Activated T-cell treated with anti-CD3 and anti-CD28 coated beads, Interleukin-2, amount 50 U/mL, for 24 hours (primary cell): ENCODE data around the gene BEST2.

ENCODE experiments used
- DNase-seq: peaks from one replicate; pipeline ENCODE4 v3.0.0-alpha.2; 2020
- H3K27ac Mint-ChIP-seq: 2 replicates; pipeline ENCODE4 v1.8.0; 2020; ENCODE audit warnings: mild to moderate bottlenecking, mixed read lengths
- H3K27me3 Mint-ChIP-seq: 2 replicates; pipeline ENCODE4 v1.8.0; 2020; ENCODE audit warnings: mixed read lengths
- H3K36me3 Mint-ChIP-seq: 2 replicates; pipeline ENCODE4 v1.8.0; 2020; ENCODE audit warnings: low read depth, mixed read lengths
- H3K4me1 Mint-ChIP-seq: 2 replicates; pipeline ENCODE4 v1.8.0; 2020; ENCODE audit warnings: low read depth, mixed read lengths
- H3K4me3 Mint-ChIP-seq: 2 replicates; pipeline ENCODE4 v1.8.0; 2020; ENCODE audit warnings: mild to moderate bottlenecking, moderate library complexity, mixed read lengths
- H3K9me3 Mint-ChIP-seq: 2 replicates; pipeline ENCODE4 v1.8.0; 2020; ENCODE audit warnings: mixed read lengths

The BEST2 gene

DNA sequence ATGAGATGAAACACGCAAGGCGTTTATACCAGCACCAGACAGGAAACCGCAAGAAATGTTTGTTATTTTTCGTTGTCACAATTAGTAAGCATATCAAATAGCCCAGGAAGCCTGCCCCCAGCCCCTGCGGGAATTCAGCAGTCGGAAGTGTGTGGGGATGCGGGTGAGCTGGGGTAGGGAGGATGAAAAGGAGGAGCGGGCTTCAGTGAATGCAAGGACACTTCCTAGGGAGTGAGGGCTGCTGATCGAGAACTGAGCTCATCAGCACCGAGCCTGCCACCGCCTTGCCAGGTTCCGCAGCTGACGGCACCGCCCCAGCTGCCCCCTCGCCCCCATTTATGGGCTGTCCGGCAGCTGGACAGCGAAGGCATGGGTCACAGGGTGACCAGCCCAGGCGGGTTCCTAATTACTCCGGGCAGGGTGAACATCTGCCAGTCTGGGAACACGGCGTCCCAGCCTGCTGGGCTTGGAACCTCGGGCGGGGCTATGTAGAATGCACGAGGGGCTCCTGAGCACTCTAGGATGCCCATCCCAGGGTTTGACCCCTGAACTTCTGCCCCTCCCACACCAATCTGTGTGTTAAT lies 1.6 kb upstream of the BEST2 start:
- peaks cover 6% of the 10 kb centered on the region for H3K9me3 Mint-ChIP-seq
- H3K27me3 Mint-ChIP-seq, result peaks cover 40% of the 10 kb centered on the region
- H3K27ac Mint-ChIP-seq, result no peak overlapping the region
- H3K4me1 Mint-ChIP-seq, result peaks cover 4% of the 10 kb centered on the region
- DNase-seq, result no peak
- no peak overlapping the region for H3K4me3 Mint-ChIP-seq
- H3K36me3 Mint-ChIP-seq, result peaks cover 34% of the 10 kb centered on the region

- Mint-ChIP-seq H3K9me3 (peaks cover 6% of the 10 kb centered on the region), H3K27me3 (peaks cover 47% of the 10 kb centered on the region), H3K27ac (no peak overlapping the region), H3K4me3 (no peak overlapping the region), H3K36me3 (peaks cover 26% of the 10 kb centered on the region), H3K4me1 (peaks cover 4% of the 10 kb centered on the region)
- DNase-seq, result no peak
Observed at GRCh38 chr19:12750851-12751250, 740 bp upstream of the BEST2 start.

GRCh38 chr19:12752056-12752781 lies 628 bp downstream of the BEST2 start:
- H3K27ac Mint-ChIP-seq, result no peak overlapping the region
- H3K27me3 Mint-ChIP-seq, result peaks cover 51% of the 10 kb centered on the region
- H3K4me3 Mint-ChIP-seq, result no peak overlapping the region
- no peak for DNase-seq
- peaks cover 6% of the 10 kb centered on the region for H3K9me3 Mint-ChIP-seq
- H3K36me3 Mint-ChIP-seq, result peaks cover 12% of the 10 kb centered on the region
- H3K4me1 Mint-ChIP-seq, result peaks cover 4% of the 10 kb centered on the region

GRCh38 chr19:12754465-12755196 lies 3.0 kb downstream of the BEST2 start:
- no peaks in the 10 kb centered on the region for H3K9me3 Mint-ChIP-seq
- peaks cover 59% of the 10 kb centered on the region for H3K27me3 Mint-ChIP-seq
- no peaks in the 10 kb centered on the region for H3K36me3 Mint-ChIP-seq
- H3K4me3 Mint-ChIP-seq, result no peak overlapping the region
- no peak overlapping the region for H3K27ac Mint-ChIP-seq
- no peak for DNase-seq
- H3K4me1 Mint-ChIP-seq, result peaks cover 5% of the 10 kb centered on the region

DNA sequence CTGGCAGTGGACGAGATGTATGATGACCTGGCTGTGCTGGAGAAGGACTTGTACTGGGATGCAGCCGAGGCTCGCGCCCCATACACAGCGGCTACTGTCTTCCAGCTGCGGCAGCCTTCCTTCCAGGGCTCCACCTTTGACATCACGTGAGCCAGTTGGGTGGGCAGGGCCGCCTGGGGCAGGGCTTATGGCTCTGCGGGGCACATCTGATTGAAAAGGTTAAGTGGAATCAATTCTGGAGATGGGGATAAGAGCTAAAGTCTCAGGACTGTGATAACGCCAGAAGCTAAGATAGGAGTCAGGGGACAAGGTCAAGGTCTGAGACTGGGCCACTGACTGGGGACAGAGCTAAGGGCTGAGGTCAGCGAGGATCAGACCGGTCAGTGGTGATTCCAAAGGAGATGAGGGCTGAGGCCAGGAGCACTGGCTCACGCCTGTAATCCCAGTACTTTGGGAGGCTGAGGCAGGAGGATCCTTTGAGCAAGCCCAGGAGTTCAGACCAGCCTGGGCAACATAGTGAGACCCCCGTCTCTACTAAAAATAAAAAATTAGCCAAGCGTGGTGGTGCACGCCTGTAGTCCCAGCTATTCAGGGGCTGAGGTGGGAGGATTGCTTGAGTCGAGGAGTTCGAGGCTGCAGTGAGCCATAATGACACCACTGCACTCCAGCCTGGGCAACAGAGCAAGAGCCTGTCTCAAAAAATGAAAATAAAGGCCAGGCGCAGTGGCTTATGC lies 4.7 kb downstream of the BEST2 start:
- Mint-ChIP-seq H3K27ac (no peak overlapping the region), H3K4me3 (no peak overlapping the region), H3K9me3 (no peaks in the 10 kb centered on the region)

GRCh38 chr19:12757544-12758274 lies 6.1 kb downstream of the BEST2 start:
- H3K36me3 Mint-ChIP-seq, result no peaks in the 10 kb centered on the region
- H3K4me1 Mint-ChIP-seq, result peaks cover 4% of the 10 kb centered on the region
- H3K4me3 Mint-ChIP-seq, result peak overlapping the region; percentile 39
- H3K27ac Mint-ChIP-seq, result no peak overlapping the region
- peak; percentile 83 for DNase-seq
- peaks cover 39% of the 10 kb centered on the region for H3K27me3 Mint-ChIP-seq
- H3K9me3 Mint-ChIP-seq, result no peaks in the 10 kb centered on the region

More for the DNA sequence above, 4.7 kb downstream of the BEST2 start:
- peaks cover 4% of the 10 kb centered on the region for H3K4me1 Mint-ChIP-seq
- peaks cover 49% of the 10 kb centered on the region for H3K27me3 Mint-ChIP-seq
- no peak for DNase-seq
- no peaks in the 10 kb centered on the region for H3K36me3 Mint-ChIP-seq

DNA sequence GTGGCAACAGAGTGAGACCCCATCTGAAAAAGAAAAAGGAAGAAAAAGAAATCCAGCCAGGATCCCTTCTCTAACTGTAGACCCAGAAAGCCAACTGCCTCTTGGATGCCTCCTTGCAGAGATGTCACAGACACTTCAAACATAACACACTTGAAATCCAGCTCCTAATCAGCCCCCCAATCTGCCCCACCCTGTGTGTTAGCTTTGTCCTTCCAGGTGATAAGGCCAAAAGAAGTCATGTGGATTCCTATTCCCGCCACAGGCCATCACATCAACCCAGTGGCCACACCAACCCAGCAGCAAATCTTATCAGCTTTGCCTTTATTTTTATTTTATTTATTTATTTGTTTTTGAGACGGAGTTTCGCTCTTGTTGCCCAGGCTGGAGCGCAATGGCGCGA lies 8.1 kb downstream of the BEST2 start:
- no peak overlapping the region for H3K27ac Mint-ChIP-seq
- no peak overlapping the region for H3K4me3 Mint-ChIP-seq
- no peak for DNase-seq
- H3K27me3 Mint-ChIP-seq, result peaks cover 23% of the 10 kb centered on the region
- peaks cover 4% of the 10 kb centered on the region for H3K4me1 Mint-ChIP-seq
- peaks cover 6% of the 10 kb centered on the region for H3K36me3 Mint-ChIP-seq
- no peaks in the 10 kb centered on the region for H3K9me3 Mint-ChIP-seq

- DNase-seq, result no peak
- H3K4me3 Mint-ChIP-seq, result no peak overlapping the region
- H3K27me3 Mint-ChIP-seq, result peaks cover 6% of the 10 kb centered on the region
- peaks cover 6% of the 10 kb centered on the region for H3K4me1 Mint-ChIP-seq
- H3K9me3 Mint-ChIP-seq, result no peaks in the 10 kb centered on the region
- H3K27ac Mint-ChIP-seq, result no peak overlapping the region
- H3K36me3 Mint-ChIP-seq, result peaks cover 8% of the 10 kb centered on the region
Observed at GRCh38 chr19:12763100-12763499, 11.5 kb downstream of the BEST2 start.

GRCh38 chr19:12764698-12765097 lies 13.1 kb downstream of the BEST2 start:
- Mint-ChIP-seq H3K27me3 (no peaks in the 10 kb centered on the region), H3K36me3 (peaks cover 8% of the 10 kb centered on the region), H3K27ac (no peak overlapping the region), H3K4me1 (peaks cover 8% of the 10 kb centered on the region), H3K4me3 (no peak overlapping the region), H3K9me3 (no peaks in the 10 kb centered on the region)
- DNase-seq, result no peak

DNA sequence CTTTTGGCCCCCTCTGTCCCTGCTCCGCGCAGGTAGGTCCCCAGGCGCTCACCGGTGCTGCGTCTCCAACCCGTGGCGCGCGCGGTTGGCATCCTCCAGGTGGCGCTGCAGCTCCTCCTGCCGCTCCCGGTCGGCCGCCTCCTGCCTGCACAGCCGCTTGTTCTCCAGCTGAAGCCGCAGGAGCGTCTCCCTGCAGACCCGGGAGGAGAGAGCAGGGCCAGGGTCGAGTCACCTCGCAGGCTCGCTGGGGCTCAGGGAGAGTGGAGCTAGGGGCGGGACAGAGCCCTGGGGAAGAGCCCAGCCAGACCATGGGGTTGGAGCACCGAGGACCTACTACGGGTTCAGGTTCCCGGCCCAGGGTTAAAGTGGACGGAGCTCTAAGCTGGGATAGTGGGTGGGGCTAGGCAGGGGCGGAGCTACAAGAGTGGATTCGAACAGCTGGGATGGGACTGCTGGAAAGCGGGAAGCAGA lies 14.5 kb downstream of the BEST2 start:
- Mint-ChIP-seq H3K9me3 (no peaks in the 10 kb centered on the region), H3K27ac (no peak overlapping the region), H3K4me1 (peaks cover 8% of the 10 kb centered on the region), H3K27me3 (no peaks in the 10 kb centered on the region), H3K36me3 (peaks cover 8% of the 10 kb centered on the region), H3K4me3 (peak overlapping the region; percentile 53)
- peak; percentile 91 for DNase-seq

DNA sequence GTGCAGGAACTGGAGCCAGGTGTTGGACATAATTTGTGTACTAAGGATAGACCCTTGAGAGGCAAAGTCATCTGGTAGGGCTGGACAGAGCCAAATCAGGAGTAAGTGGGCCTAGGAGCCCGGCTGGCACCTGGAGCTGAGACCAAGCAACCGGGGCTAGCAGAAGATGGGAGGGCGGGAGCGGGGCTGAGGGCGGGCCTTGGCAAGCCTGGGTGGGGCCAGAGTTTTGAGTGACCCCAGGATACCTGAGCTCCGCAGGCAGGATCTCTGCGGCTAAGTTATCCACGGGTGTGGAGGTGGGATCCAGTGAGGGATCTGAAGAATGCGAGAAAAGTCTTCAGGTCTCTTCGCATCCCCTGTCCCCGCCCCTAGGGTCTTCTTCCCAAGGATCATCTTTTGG lies 15.6 kb downstream of the BEST2 start:
- Mint-ChIP-seq H3K4me1 (peaks cover 8% of the 10 kb centered on the region), H3K36me3 (peaks cover 8% of the 10 kb centered on the region), H3K27ac (no peak overlapping the region), H3K9me3 (no peaks in the 10 kb centered on the region), H3K27me3 (no peaks in the 10 kb centered on the region), H3K4me3 (no peak overlapping the region)
- DNase-seq, result no peak

- no peak for DNase-seq
- Mint-ChIP-seq H3K9me3 (no peaks in the 10 kb centered on the region), H3K27ac (no peak overlapping the region), H3K36me3 (peaks cover 8% of the 10 kb centered on the region), H3K27me3 (no peaks in the 10 kb centered on the region), H3K4me3 (no peak overlapping the region), H3K4me1 (peaks cover 8% of the 10 kb centered on the region)
Observed at GRCh38 chr19:12767666-12768065, 16.1 kb downstream of the BEST2 start.

DNA sequence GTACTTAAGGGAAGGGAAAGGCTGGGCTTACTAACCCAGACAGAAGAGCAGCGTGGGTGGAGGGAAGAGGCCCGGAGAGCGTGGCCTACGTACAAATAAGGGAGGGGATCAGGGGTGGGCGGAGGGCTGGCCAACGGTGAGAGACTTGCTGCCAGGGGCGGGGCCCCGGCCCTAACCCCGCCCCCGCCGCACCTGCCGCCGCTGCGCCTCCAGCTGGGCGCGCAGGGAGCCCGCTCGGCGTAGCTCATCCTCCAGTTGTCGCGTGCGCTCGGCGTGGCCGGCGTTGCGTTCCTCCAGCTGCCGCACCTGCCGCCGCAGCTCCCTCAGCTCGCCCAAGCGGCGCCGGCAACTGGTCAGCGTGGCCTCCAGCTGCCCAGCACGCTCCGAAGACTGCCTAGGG lies 18.1 kb downstream of the BEST2 start:
- Mint-ChIP-seq H3K27me3 (no peaks in the 10 kb centered on the region), H3K9me3 (no peaks in the 10 kb centered on the region), H3K27ac (no peak overlapping the region), H3K4me1 (peaks cover 19% of the 10 kb centered on the region), H3K4me3 (peak overlapping the region; percentile 26), H3K36me3 (peaks cover 2% of the 10 kb centered on the region)
- DNase-seq, result peak; percentile 67

GRCh38 chr19:12770922-12771321 lies 19.3 kb downstream of the BEST2 start:
- Mint-ChIP-seq H3K27ac (no peak overlapping the region), H3K4me1 (peaks cover 22% of the 10 kb centered on the region), H3K36me3 (no peaks in the 10 kb centered on the region), H3K9me3 (no peaks in the 10 kb centered on the region), H3K4me3 (no peak overlapping the region), H3K27me3 (no peaks in the 10 kb centered on the region)
- no peak for DNase-seq
